Fibroblast of pulmonary artery (primary cell): ENCODE measurements around the gene ARHGAP31.
"Not testable (repeated sequence)": the region's sequence is repeated elsewhere in the genome, so short reads cannot be mapped to it uniquely, and the experiment has no call there.

Experiments used
- DNase-seq: peaks from one replicate; pipeline ENCODE4 v3.0.0-alpha.2; 2010; ENCODE audit warnings: low read depth
- H3K4me3 ChIP-seq: replicated peaks from 2 replicates; pipeline ENCODE4 v1.5.1; 2011; ENCODE audit warnings: low read depth, mild to moderate bottlenecking, control low read depth, low read length, moderate library complexity
- CTCF ChIP-seq: IDR thresholded peaks from 2 replicates; pipeline ENCODE4 v1.5.1; 2011; ENCODE audit warnings: mild to moderate bottlenecking, control low read depth, low read length, inconsistent platforms; ENCODE audit errors: missing control alignments

Gene ARHGAP31

GRCh38 chr3:119301662-119302061, 7.5 kb downstream of the ARHGAP31 start:
- no peak overlapping the region for H3K4me3 ChIP-seq
- DNase-seq, result no peak
- TF ChIP-seq CTCF, result no peak

- no peak for DNase-seq
- no peak for TF ChIP-seq CTCF
- H3K4me3 ChIP-seq, result no peak overlapping the region
These were observed 8.7 kb downstream of the ARHGAP31 start for GRCh38 chr3:119302697-119303551.

GRCh38 chr3:119304201-119304713, 10.1 kb downstream of the ARHGAP31 start:
- no peak for TF ChIP-seq CTCF
- DNase-seq, result no peak
- H3K4me3 ChIP-seq, result no peak overlapping the region

- no peak overlapping the region for H3K4me3 ChIP-seq
- peak; percentile 56 for DNase-seq
- no peak for TF ChIP-seq CTCF
These were observed 11.1 kb downstream of the ARHGAP31 start for GRCh38 chr3:119305286-119305685.

GRCh38 chr3:119306378-119306777, 12.2 kb downstream of the ARHGAP31 start:
- not testable (repeated sequence) for DNase-seq, H3K4me3 ChIP-seq

- TF ChIP-seq CTCF, result no peak
- H3K4me3 ChIP-seq, result no peak overlapping the region
- DNase-seq, result no peak
These were observed 14.2 kb downstream of the ARHGAP31 start for GRCh38 chr3:119308355-119308754.

GRCh38 chr3:119309591-119309990, 15.4 kb downstream of the ARHGAP31 start:
- TF ChIP-seq CTCF, result no peak
- no peak for DNase-seq

More at GRCh38 chr3:119309591-119309990, 15.4 kb downstream of the ARHGAP31 start:
- H3K4me3 ChIP-seq, result no peak overlapping the region
